Activated CD8-positive, alpha-beta memory T cell treated with anti-CD3 and anti-CD28 coated beads, Interleukin-2, amount 50 U/mL, for 1 hour (primary cell): ENCODE measurements around the gene ALK.
"Not testable (repeated sequence)": the region's sequence is repeated elsewhere in the genome, so short reads cannot be mapped to it uniquely, and the experiment has no call there.

ENCODE experiments used
- DNase-seq: peaks from one replicate; pipeline ENCODE4 v3.0.0-alpha.2; 2020; ENCODE audit errors: extremely low read depth

The ALK gene

GRCh38 chr2:29755829-29756228, 165.6 kb downstream of the ALK start:
- DNase-seq = no peak

- no peak for DNase-seq
Observed at GRCh38 chr2:29755233-29755632, 166.2 kb downstream of the ALK start.

GRCh38 chr2:29753671-29754444, 167.5 kb downstream of the ALK start:
- DNase-seq = no peak

- DNase-seq = no peak
Observed at GRCh38 chr2:29751390-29751789, 170.0 kb downstream of the ALK start.

- DNase-seq = not testable (repeated sequence)
Observed at GRCh38 chr2:29750463-29750862, 170.9 kb downstream of the ALK start.

GRCh38 chr2:29749843-29750242, 171.5 kb downstream of the ALK start:
- no peak for DNase-seq

GRCh38 chr2:29749041-29749440, 172.3 kb downstream of the ALK start:
- no peak for DNase-seq

- DNase-seq = no peak
Observed at GRCh38 chr2:29747786-29748470, 173.5 kb downstream of the ALK start.

- no peak for DNase-seq
Observed at GRCh38 chr2:29744976-29745375, 176.4 kb downstream of the ALK start.

- no peak for DNase-seq
Observed at GRCh38 chr2:29743516-29743915, 177.9 kb downstream of the ALK start.

- no peak for DNase-seq
Observed at GRCh38 chr2:29742656-29743055, 178.7 kb downstream of the ALK start.

- no peak for DNase-seq
Observed at GRCh38 chr2:29741132-29741531, 180.3 kb downstream of the ALK start.

GRCh38 chr2:29733965-29734364, 187.4 kb downstream of the ALK start:
- no peak for DNase-seq

- DNase-seq = no peak
Observed at GRCh38 chr2:29733213-29733612, 188.2 kb downstream of the ALK start.

- no peak for DNase-seq
Observed at GRCh38 chr2:29731948-29732347, 189.4 kb downstream of the ALK start.

GRCh38 chr2:29729932-29730331, 191.5 kb downstream of the ALK start:
- no peak for DNase-seq

- no peak for DNase-seq
Observed at GRCh38 chr2:29729401-29729800, 192.0 kb downstream of the ALK start.

- DNase-seq = no peak
Observed at GRCh38 chr2:29726976-29727375, 194.4 kb downstream of the ALK start.

GRCh38 chr2:29725610-29726009, 195.8 kb downstream of the ALK start:
- no peak for DNase-seq

- no peak for DNase-seq
Observed at GRCh38 chr2:29724282-29724681, 197.1 kb downstream of the ALK start.

- no peak for DNase-seq
Observed at GRCh38 chr2:29723255-29724001, 198.0 kb downstream of the ALK start.

GRCh38 chr2:29719639-29720038, 201.7 kb downstream of the ALK start:
- no peak for DNase-seq
